Measurements from ENCODE around the gene ATG9B.

DNA sequence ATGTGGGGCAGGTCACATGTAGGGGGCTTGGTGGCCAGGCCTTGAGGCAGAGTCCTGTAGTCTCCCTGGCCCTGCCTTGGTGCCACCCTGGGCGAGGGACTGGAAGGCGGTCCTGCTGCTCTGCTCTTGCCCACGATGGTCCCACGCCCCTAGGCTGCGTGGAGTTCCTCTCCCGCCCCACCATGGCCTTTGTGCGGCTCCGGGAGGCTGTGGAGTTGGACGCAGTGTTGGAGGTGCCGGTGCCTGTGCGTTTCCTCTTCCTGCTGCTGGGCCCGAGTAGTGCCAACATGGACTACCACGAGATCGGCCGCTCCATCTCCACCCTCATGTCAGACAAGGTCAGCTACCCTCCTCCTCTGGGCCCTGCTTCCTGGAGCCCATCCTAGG lies 46.3 kb upstream of the ATG9B start:
- TF ChIP-seq GLIS3 (CRISPR knock-in tag; IDR thresholded peaks at IDR 0.05) (no peak), ZFP30 (CRISPR knock-in tag; IDR thresholded peaks at IDR 0.05) (no peak), SNAI2 (CRISPR knock-in tag; IDR thresholded peaks at IDR 0.05) (no peak), ARNTL (CRISPR knock-in tag; IDR thresholded peaks at IDR 0.05; ENCODE audit: borderline replicate concordance, low read depth) (no peak), ZNF70 (CRISPR knock-in tag; IDR thresholded peaks at IDR 0.05) (no peak), ISL1 (CRISPR knock-in tag; IDR thresholded peaks at IDR 0.05) (no peak)
- TF ChIP-seq, protein P1, sequence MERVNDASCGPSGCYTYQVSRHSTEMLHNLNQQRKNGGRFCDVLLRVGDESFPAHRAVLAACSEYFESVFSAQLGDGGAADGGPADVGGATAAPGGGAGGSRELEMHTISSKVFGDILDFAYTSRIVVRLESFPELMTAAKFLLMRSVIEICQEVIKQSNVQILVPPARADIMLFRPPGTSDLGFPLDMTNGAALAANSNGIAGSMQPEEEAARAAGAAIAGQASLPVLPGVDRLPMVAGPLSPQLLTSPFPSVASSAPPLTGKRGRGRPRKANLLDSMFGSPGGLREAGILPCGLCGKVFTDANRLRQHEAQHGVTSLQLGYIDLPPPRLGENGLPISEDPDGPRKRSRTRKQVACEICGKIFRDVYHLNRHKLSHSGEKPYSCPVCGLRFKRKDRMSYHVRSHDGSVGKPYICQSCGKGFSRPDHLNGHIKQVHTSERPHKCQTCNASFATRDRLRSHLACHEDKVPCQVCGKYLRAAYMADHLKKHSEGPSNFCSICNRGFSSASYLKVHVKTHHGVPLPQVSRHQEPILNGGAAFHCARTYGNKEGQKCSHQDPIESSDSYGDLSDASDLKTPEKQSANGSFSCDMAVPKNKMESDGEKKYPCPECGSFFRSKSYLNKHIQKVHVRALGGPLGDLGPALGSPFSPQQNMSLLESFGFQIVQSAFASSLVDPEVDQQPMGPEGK (CRISPR knock-in tag; IDR thresholded peaks at IDR 0.05; ENCODE audit: borderline replicate concordance): no peak

All from SK-N-SH treated with all-trans-retinoic acid at 6 μM for 48 hours (cell line).